Neural crest cell (in vitro differentiated cells): Measurements from ENCODE around the gene TMEM131L. TPM values are rescaled to one million over a fixed set of nuclear protein-coding genes. Genes with fewer than 3 reads are reported as not detected.

Experiments used
- DNase-seq: peaks from one replicate; pipeline ENCODE4 v3.0.0; 2021; ENCODE audit warnings: low read depth, mixed read lengths, low spot score
- H3K27ac Mint-ChIP-seq: one replicate; pipeline ENCODE4 v1.8.0; 2021; ENCODE audit warnings: mild to moderate bottlenecking, mixed read lengths; ENCODE audit not compliant: unreplicated experiment
- H3K27me3 Mint-ChIP-seq: 2 replicates; pipeline ENCODE4 v1.8.0; 2021; ENCODE audit warnings: low read depth, mild to moderate bottlenecking, mixed read lengths
- H3K36me3 Mint-ChIP-seq: 2 replicates; pipeline ENCODE4 v1.8.0; 2021; ENCODE audit warnings: low read depth, mild to moderate bottlenecking, mixed read lengths
- H3K4me1 Mint-ChIP-seq: 2 replicates; pipeline ENCODE4 v1.8.0; 2021; ENCODE audit warnings: mixed read lengths
- H3K4me3 Mint-ChIP-seq: one replicate; pipeline ENCODE4 v1.8.0; 2021; ENCODE audit warnings: mild to moderate bottlenecking, mixed read lengths
- H3K9me3 Mint-ChIP-seq: 2 replicates; pipeline ENCODE4 v1.8.0; 2021; ENCODE audit warnings: mixed read lengths
- total RNA-seq: library from RNA; stranded (reverse); gene quantifications from 2 replicates; pipeline ENCODE4 v1.2.1, GENCODE V29; 2021
- TF ChIP-seq, protein P1 (sequence below): fragments of 200-600 bp; sonication (generic); conservative IDR thresholded peaks from 2 replicates; pipeline ENCODE4 v1.5.0; 2021; ENCODE audit warnings: antibody characterized with exemption, mild to moderate bottlenecking

The TMEM131L gene
- total RNA-seq, 1 donor from 2014 or later: 36.1 TPM

DNA sequence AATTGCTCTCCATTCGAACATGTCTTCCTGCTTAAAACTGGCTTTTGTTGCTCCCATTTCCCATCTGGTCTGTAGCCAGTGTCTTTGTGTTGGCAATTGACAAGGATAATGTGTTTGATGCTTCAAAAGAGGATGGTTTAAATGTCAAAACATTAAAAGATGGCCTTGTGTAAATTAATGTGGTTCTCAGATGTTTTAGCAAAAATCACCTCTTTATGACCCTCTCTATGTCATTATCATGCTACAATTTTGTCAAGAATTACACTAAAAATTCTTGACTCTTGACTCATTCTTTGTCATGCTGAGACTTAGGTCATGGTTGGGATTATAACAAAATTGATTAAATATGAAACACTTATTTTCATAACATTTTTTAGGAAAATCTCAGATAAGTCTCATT is 47.4 kb downstream of the TMEM131L start:
- DNase-seq: no peak
- peaks cover 40% of the 10 kb centered on the region for H3K4me1 Mint-ChIP-seq
- no peaks in the 10 kb centered on the region for H3K27me3 Mint-ChIP-seq
- TF ChIP-seq, protein P1, sequence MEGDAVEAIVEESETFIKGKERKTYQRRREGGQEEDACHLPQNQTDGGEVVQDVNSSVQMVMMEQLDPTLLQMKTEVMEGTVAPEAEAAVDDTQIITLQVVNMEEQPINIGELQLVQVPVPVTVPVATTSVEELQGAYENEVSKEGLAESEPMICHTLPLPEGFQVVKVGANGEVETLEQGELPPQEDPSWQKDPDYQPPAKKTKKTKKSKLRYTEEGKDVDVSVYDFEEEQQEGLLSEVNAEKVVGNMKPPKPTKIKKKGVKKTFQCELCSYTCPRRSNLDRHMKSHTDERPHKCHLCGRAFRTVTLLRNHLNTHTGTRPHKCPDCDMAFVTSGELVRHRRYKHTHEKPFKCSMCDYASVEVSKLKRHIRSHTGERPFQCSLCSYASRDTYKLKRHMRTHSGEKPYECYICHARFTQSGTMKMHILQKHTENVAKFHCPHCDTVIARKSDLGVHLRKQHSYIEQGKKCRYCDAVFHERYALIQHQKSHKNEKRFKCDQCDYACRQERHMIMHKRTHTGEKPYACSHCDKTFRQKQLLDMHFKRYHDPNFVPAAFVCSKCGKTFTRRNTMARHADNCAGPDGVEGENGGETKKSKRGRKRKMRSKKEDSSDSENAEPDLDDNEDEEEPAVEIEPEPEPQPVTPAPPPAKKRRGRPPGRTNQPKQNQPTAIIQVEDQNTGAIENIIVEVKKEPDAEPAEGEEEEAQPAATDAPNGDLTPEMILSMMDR: no peak
- peaks cover 8% of the 10 kb centered on the region for H3K9me3 Mint-ChIP-seq
- peaks cover 19% of the 10 kb centered on the region for H3K36me3 Mint-ChIP-seq
- no peak overlapping the region for H3K27ac Mint-ChIP-seq
- no peak overlapping the region for H3K4me3 Mint-ChIP-seq

DNA sequence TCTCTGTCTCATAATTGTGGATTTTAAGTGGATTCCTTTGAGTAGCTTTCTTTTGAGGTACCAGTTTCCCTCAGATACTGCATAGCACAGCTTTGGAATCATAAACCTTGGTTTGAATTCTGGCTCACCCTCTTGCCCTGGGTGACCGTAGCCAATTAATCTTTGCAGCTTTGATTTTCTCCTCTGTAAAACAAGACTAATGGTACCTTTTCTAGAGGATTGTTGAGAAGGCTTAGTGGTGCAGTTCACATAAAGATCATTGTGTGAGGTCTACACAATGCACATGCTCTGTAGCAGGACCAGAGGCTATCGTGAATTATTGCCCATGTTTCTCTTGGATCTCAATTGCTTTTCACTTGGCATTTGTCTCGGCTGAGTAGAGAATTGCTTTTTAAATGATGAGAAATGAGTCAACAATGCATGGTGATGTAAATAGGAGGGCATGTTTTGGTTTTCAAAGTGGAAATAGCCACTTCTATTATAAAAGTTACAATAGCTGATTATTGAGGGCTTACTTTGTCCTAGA is 47.9 kb downstream of the TMEM131L start:
- peaks cover 19% of the 10 kb centered on the region for H3K36me3 Mint-ChIP-seq
- no peak overlapping the region for H3K27ac Mint-ChIP-seq
- H3K9me3 Mint-ChIP-seq: peaks cover 8% of the 10 kb centered on the region
- H3K27me3 Mint-ChIP-seq: no peaks in the 10 kb centered on the region
- no peak overlapping the region for H3K4me3 Mint-ChIP-seq
- TF ChIP-seq, protein P1: no peak
- H3K4me1 Mint-ChIP-seq: peaks cover 42% of the 10 kb centered on the region
- DNase-seq: no peak

DNA sequence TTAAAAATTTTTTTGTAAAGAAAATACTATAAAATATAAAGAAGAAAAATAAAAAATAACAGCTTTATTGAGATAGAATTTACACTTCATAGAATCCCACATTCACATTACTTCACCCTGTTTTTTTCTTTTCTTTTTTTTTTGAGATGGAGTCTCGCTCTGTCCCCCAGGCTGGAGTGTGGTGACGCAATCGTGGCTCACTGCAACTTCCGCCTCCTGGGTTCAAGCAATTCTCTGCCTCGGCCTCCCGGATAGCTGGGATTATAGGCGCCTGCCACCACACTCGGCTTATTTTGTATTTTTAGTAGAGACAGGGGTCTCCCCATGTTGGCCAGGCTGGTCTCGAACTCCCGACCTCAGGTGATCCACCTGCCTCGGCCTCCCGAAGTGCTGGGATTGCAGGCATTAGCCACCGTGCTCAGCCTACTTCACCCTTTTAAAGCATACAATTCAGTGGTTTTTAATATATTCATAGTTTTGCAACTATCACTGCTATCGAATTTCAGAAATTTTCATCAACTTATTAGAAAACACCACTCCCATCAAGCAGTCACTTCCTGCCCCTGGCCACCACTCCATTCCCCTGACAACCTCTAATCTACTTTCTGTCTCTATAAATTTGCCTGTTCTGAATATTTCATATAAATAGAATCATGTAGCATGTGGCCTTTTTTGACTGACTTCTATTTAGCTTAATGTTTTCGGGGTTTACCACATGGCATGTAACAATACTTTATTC is 48.7 kb downstream of the TMEM131L start:
- TF ChIP-seq, protein P1: no peak
- Mint-ChIP-seq H3K36me3 (peaks cover 18% of the 10 kb centered on the region), H3K4me1 (peaks cover 42% of the 10 kb centered on the region), H3K27me3 (no peaks in the 10 kb centered on the region), H3K27ac (no peak overlapping the region), H3K4me3 (no peak overlapping the region), H3K9me3 (peaks cover 8% of the 10 kb centered on the region)
- DNase-seq: no peak

DNA sequence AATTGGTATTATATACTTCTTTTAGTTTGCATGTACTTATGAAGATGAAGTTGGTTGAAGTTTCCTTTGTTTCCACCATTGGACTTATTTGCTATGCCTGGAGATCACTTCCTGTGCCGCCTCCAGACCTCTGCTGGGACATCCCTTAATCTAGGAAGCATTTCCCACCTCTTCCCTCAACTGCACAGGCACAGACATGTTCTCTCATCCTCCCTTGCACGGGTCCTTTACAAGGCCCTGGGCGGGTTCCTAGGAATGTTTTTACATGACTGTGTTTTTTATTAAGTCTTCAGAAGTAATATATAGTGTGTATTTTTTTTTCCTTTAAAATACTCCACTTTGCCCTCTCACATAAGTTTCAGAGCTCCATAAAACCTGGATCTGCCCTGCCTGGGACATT is 51.0 kb downstream of the TMEM131L start:
- H3K4me3 Mint-ChIP-seq: no peak overlapping the region
- TF ChIP-seq, protein P1: no peak
- no peaks in the 10 kb centered on the region for H3K27me3 Mint-ChIP-seq
- peaks cover 3% of the 10 kb centered on the region for H3K9me3 Mint-ChIP-seq
- H3K4me1 Mint-ChIP-seq: peaks cover 55% of the 10 kb centered on the region
- no peak for DNase-seq
- peaks cover 15% of the 10 kb centered on the region for H3K36me3 Mint-ChIP-seq
- no peak overlapping the region for H3K27ac Mint-ChIP-seq

DNA sequence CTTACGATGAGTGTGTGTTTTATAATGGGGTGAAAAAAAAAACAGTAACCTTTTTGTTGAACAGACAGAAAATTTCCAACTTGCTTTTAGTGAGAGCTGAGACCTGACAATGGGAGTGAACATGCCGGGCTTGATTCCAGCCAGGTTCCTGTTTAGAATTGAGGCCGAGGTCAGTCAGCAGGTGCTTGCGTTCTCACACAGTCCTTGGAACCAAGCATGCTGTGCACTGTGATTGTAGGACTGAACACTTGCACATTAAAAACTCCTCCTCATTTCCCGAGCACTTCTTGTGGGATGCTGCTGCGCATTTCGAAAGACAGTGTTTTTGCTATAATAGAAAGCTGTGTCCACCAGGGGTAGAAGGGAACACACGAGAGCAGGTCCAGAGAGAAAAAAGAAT is 51.8 kb downstream of the TMEM131L start:
- no peak for DNase-seq
- Mint-ChIP-seq H3K36me3 (peaks cover 13% of the 10 kb centered on the region), H3K27ac (no peak overlapping the region), H3K9me3 (peaks cover 3% of the 10 kb centered on the region), H3K4me3 (no peak overlapping the region), H3K27me3 (no peaks in the 10 kb centered on the region), H3K4me1 (peaks cover 56% of the 10 kb centered on the region)
- TF ChIP-seq, protein P1: no peak
